Stimulated activated CD4-positive, alpha-beta T cell treated with anti-CD3 and anti-CD28 coated beads, Interleukin-4, amount 100 ng/mL, for 48 hours (primary cell): ENCODE measurements around the gene DMD.
A peak's percentile ranks its signal among the peaks of the same experiment; 100 is the strongest.

ENCODE experiments used
- DNase-seq, 2 donors: peaks; one replicate each; pipeline ENCODE4 v3.0.0-alpha.2; 2020; ENCODE audit warnings: low read depth in 2 of 2

DMD gene

GRCh38 chrX:31126205-31126604 lies 2085.1 kb downstream of the DMD start:
- no peak for DNase-seq

GRCh38 chrX:31124536-31124935 lies 2086.8 kb downstream of the DMD start:
- no peak for DNase-seq

GRCh38 chrX:31123335-31123734 lies 2088.0 kb downstream of the DMD start:
- no peak for DNase-seq

- no peak for DNase-seq
These were observed 2094.1 kb downstream of the DMD start for GRCh38 chrX:31117266-31117665.

GRCh38 chrX:31115398-31115797 lies 2096.0 kb downstream of the DMD start:
- no peak for DNase-seq

- DNase-seq = no peak
These were observed 2096.5 kb downstream of the DMD start for GRCh38 chrX:31114858-31115257.

- no peak for DNase-seq
These were observed 2098.9 kb downstream of the DMD start for GRCh38 chrX:31112226-31112999.

GRCh38 chrX:31110657-31111056 lies 2100.7 kb downstream of the DMD start:
- no peak for DNase-seq

GRCh38 chrX:31099536-31100090 lies 2111.7 kb downstream of the DMD start:
- DNase-seq = peak in 1 of 2 donors; percentile 25

GRCh38 chrX:31098079-31098478 lies 2113.3 kb downstream of the DMD start:
- DNase-seq = no peak

- no peak for DNase-seq
These were observed 2117.7 kb downstream of the DMD start for GRCh38 chrX:31093639-31093975.

- DNase-seq = no peak
These were observed 2118.2 kb downstream of the DMD start for GRCh38 chrX:31092970-31093638.

GRCh38 chrX:31092476-31092875 lies 2118.9 kb downstream of the DMD start:
- DNase-seq = no peak

- DNase-seq = no peak
These were observed 2119.5 kb downstream of the DMD start for GRCh38 chrX:31091819-31092218.

- DNase-seq = no peak
These were observed 2136.8 kb downstream of the DMD start for GRCh38 chrX:31074522-31074921.

- no peak for DNase-seq
These were observed 2139.6 kb downstream of the DMD start, which contains the start of gene FTHL17 for GRCh38 chrX:31071725-31072124. Gene FTHL17, minus strand, starts transcription at chrX:31072041. Its CDS starts 88 bp downstream, at chrX:31071953.

- DNase-seq = no peak
These were observed 2140.1 kb downstream of the DMD start for GRCh38 chrX:31071262-31071661.

- DNase-seq = no peak
These were observed 2141.3 kb downstream of the DMD start for GRCh38 chrX:31070057-31070468.
